ENCODE results near the gene CLEC10A. TPM values are rescaled to one million over a fixed set of nuclear protein-coding genes. Genes with fewer than 3 reads are reported as not detected.
A peak's percentile ranks its signal among the peaks of the same experiment; 100 is the strongest.

Gene CLEC10A
- total and polyA plus RNA-seq, 8 donors = 2.0 to 9.6 (median 3.6) TPM

DNA sequence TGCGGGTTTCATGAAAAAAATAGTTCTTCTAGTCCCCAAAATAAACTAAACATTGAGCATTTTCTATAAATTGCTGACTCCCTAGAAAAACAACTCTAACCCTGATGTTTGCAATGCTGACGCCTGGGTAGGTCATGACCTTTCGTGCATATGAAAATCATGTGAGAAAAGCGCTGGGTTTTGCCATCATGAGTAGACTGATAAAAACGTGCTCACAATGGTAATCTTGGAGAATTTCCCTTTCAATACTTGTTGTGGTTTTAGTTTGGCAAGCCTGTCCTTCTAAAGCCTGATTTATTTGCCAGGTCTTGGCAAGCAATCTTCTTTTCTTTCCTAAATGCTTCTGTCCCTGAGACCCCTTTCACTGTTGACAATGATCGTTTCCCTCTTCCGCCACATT lies 4.0 kb upstream of the CLEC10A start:
- TF ChIP-seq, protein P1, sequence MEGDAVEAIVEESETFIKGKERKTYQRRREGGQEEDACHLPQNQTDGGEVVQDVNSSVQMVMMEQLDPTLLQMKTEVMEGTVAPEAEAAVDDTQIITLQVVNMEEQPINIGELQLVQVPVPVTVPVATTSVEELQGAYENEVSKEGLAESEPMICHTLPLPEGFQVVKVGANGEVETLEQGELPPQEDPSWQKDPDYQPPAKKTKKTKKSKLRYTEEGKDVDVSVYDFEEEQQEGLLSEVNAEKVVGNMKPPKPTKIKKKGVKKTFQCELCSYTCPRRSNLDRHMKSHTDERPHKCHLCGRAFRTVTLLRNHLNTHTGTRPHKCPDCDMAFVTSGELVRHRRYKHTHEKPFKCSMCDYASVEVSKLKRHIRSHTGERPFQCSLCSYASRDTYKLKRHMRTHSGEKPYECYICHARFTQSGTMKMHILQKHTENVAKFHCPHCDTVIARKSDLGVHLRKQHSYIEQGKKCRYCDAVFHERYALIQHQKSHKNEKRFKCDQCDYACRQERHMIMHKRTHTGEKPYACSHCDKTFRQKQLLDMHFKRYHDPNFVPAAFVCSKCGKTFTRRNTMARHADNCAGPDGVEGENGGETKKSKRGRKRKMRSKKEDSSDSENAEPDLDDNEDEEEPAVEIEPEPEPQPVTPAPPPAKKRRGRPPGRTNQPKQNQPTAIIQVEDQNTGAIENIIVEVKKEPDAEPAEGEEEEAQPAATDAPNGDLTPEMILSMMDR (IDR thresholded peaks at IDR 0.05) = no peak
- H3K27ac ChIP-seq = no peak overlapping the region
- DNase-seq (no peak), ATAC-seq (peak; percentile 51)
- no peak overlapping the region for H3K4me3 ChIP-seq
- no peaks in the 10 kb centered on the region for H3K36me3 ChIP-seq
- no peaks in the 10 kb centered on the region for H3K9me3 ChIP-seq
- intact Hi-C loops (cut with DNase I) = no loop called here
- no peaks in the 10 kb centered on the region for H3K27me3 ChIP-seq
- H3K4me1 ChIP-seq = peaks cover 0 to 15% of the 10 kb centered on the region in 2 donors

- TF ChIP-seq, protein P1 (IDR thresholded peaks at IDR 0.05) = no peak
- no peaks in the 10 kb centered on the region for H3K9me3 ChIP-seq
- no peak overlapping the region for H3K4me3 ChIP-seq
- intact Hi-C loops (cut with DNase I) = no loop called here
- H3K4me1 ChIP-seq = peaks cover 0 to 15% of the 10 kb centered on the region in 2 donors
- H3K27me3 ChIP-seq = no peaks in the 10 kb centered on the region
- ATAC-seq (no peak), DNase-seq (no peak)
- no peaks in the 10 kb centered on the region for H3K36me3 ChIP-seq
- H3K27ac ChIP-seq = no peak overlapping the region
These were observed 3.5 kb upstream of the CLEC10A start for GRCh38 chr17:7083592-7083991.

GRCh38 chr17:7081341-7082062 lies 1.5 kb upstream of the CLEC10A start:
- Histone ChIP-seq H3K4me3 (no peak overlapping the region), H3K36me3 (no peaks in the 10 kb centered on the region), H3K27ac (no peak overlapping the region), H3K4me1 (peaks cover 0 to 15% of the 10 kb centered on the region in 2 donors), H3K27me3 (no peaks in the 10 kb centered on the region), H3K9me3 (no peaks in the 10 kb centered on the region)
- intact Hi-C loops (cut with DNase I) = no loop called here
- TF ChIP-seq, protein P1 (IDR thresholded peaks at IDR 0.05) = no peak
- no peak for DNase-seq
- ATAC-seq = no peak

DNA sequence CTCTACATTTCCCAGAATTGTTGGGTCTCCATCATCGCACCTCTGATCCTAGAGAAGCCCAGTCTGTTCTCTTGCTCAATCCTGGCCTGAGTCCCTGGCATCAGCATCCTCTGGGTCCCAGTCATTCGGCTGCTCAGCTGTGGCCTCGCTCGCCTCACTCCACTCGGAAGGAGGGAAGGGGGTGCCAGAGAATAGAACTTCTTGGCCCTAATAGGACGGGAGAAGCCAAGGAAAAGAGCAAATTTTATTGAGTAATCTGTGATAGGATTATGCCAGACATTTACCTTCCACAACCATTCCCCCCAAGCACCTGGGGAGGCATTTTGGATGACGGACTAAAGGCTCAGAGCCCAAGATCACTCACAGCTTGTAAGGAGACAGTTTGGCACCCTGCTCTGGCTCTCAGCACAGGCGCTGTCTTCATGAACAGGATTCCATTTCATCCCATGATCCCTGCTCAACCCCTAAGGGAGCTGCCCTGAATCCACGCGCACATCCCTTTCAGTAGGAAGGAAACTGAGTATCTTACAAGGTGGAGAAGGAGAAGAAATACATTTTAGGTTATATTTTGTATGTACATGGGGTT lies 498 bp upstream of the CLEC10A start:
- H3K27ac ChIP-seq = no peak overlapping the region
- no peaks in the 10 kb centered on the region for H3K27me3 ChIP-seq
- DNase-seq (peak in 2 of 4 donors; percentile 15 to 23), ATAC-seq (peak; percentile 41)
- no peaks in the 10 kb centered on the region for H3K36me3 ChIP-seq
- H3K4me3 ChIP-seq = no peak overlapping the region
- intact Hi-C loops (cut with DNase I) = no loop called here
- TF ChIP-seq, protein P1 (IDR thresholded peaks at IDR 0.05) = no peak
- no peaks in the 10 kb centered on the region for H3K9me3 ChIP-seq
- peaks cover 0 to 15% of the 10 kb centered on the region in 2 donors for H3K4me1 ChIP-seq

- no peak overlapping the region for H3K27ac ChIP-seq
- intact Hi-C loops (cut with DNase I) = no loop called here
- H3K9me3 ChIP-seq = no peaks in the 10 kb centered on the region
- H3K4me1 ChIP-seq = peaks cover 0 to 15% of the 10 kb centered on the region in 2 donors
- TF ChIP-seq, protein P1 (IDR thresholded peaks at IDR 0.05) = no peak
- DNase-seq = no peak
- no peaks in the 10 kb centered on the region for H3K27me3 ChIP-seq
- no peak overlapping the region for H3K4me3 ChIP-seq
- ATAC-seq = no peak
- no peaks in the 10 kb centered on the region for H3K36me3 ChIP-seq
These were observed 1.3 kb downstream of the CLEC10A start for GRCh38 chr17:7078711-7079110.
